Heart left ventricle (tissue), 13 donors: Measurements from ENCODE around the gene NCDN.

Experiments
- CTCF ChIP-seq, 12 donors: fragments of 200-600 bp; sonication (generic) in 4 of 12; IDR thresholded peaks; one replicate each; pipeline versions ENCODE4 v1.5.0 to v1.8.0; 2018 to 2022; ENCODE audit warnings: antibody characterized with exemption in 12 of 12, mild to moderate bottlenecking in 5 of 12
- POLR2A ChIP-seq, 2 donors: fragments of 450-650 bp; IDR thresholded peaks; one replicate each; pipeline ENCODE4 v1.6.1; 2017; ENCODE audit warnings: antibody characterized with exemption in 2 of 2, mild to moderate bottlenecking in 2 of 2, moderate library complexity in 2 of 2
- donor health status: ischemic (EF 13 %, LVEDD 7.1; RV severe dilation, severe dysfunction).
- donor health status: DM: no; HTN: yes; CAD: no.
- donor health status: DM: no; HTN: no; CAD: no.
- donor health status: ischemic (EF 25% LVEDD 6.9; RV normal size, moderate dysfunction).
- donor health status: ischemic (EF 25% LVEDD 5.7; RV mildly dilated, moderate dysfunction).
- donor health status: ischemic (EF 35%, LVEDD 5.7; RV mildly dilated, moderate dysfunction).
- donor health status: nonischemic (EF 11% LVEDD 7.7; RV severe dilation, severe dysfunction).
- donor health status: DM: yes; HTN: yes; CAD: no.
- donor health status: PGD.
- donor health status: ischemic (EF 29% LVEDD 5.4; RV normal size, mild dysfunction).
- donor health status: nonischemic (EF 23%, LVEDD 6.1; RV moderate dilation, normal function).

GRCh38 chr1:35580949-35581388 is 23.4 kb downstream of the NCDN start:
- TF ChIP-seq POLR2A (IDR thresholded peaks at IDR 0.05) (no peak), CTCF (IDR thresholded peaks at IDR 0.05) (no peak)
